DND-41 (cell line): ENCODE results near the gene MTFMT.

ENCODE experiments used
- CTCF ChIP-seq: IDR thresholded peaks from 2 replicates; pipeline ENCODE4 v1.5.1; 2012; ENCODE audit warnings: borderline replicate concordance, low read length, moderate library complexity, mild to moderate bottlenecking; ENCODE audit not compliant: poor library complexity, severe bottlenecking; ENCODE audit errors: extremely low read depth
- EZH2 ChIP-seq: IDR thresholded peaks from 3 replicates; pipeline ENCODE4 v1.6.1; 2012; ENCODE audit warnings: borderline replicate concordance, low read depth, mild to moderate bottlenecking, moderate library complexity, low read length, inconsistent platforms; ENCODE audit not compliant: severe bottlenecking

GRCh38 chr15:64990168-64990470 is 39.3 kb downstream of the MTFMT start:
- TF ChIP-seq EZH2 (no peak), CTCF (no peak)
